ENCODE measurements around the gene SH3RF2.
"Not testable (repeated sequence)": the region's sequence is repeated elsewhere in the genome, so short reads cannot be mapped to it uniquely, and the experiment has no call there.

The SH3RF2 gene

GRCh38 chr5:145936401-145937131 lies at the start of gene SH3RF2:
TSS of gene SH3RF2 (plus strand) at chr5:145936578. CDS start at chr5:145937929, 1,351 bp downstream.
- peak in 18 of 58 donors; percentile 1 to 35 (median 10) for DNase-seq

- DNase-seq, result no peak
Measured at GRCh38 chr5:145887217-145887616, 49.2 kb upstream of the SH3RF2 start.

- DNase-seq, result peak in 7 of 58 donors; percentile 0 to 8 (median 1)
Measured at GRCh38 chr5:145887976-145888574, 48.3 kb upstream of the SH3RF2 start.

GRCh38 chr5:145889611-145890010 lies 46.8 kb upstream of the SH3RF2 start:
- no peak for DNase-seq

GRCh38 chr5:145891378-145891777 lies 45.0 kb upstream of the SH3RF2 start:
- DNase-seq, result not testable (repeated sequence)

GRCh38 chr5:145898171-145898570 lies 38.2 kb upstream of the SH3RF2 start:
- no peak for DNase-seq

GRCh38 chr5:145902421-145902820 lies 34.0 kb upstream of the SH3RF2 start:
- no peak for DNase-seq

GRCh38 chr5:145903113-145903512 lies 33.3 kb upstream of the SH3RF2 start:
- DNase-seq, result no peak

- DNase-seq, result no peak
Measured at GRCh38 chr5:145903867-145904266, 32.5 kb upstream of the SH3RF2 start.

GRCh38 chr5:145904743-145905142 lies 31.6 kb upstream of the SH3RF2 start:
- DNase-seq, result no peak

- DNase-seq, result no peak
Measured at GRCh38 chr5:145906401-145906800, 30.0 kb upstream of the SH3RF2 start.

- no peak for DNase-seq
Measured at GRCh38 chr5:145908206-145908960, 28.0 kb upstream of the SH3RF2 start.

GRCh38 chr5:145911164-145911563 lies 25.2 kb upstream of the SH3RF2 start:
- DNase-seq, result no peak

GRCh38 chr5:145912019-145912418 lies 24.4 kb upstream of the SH3RF2 start:
- DNase-seq, result no peak

GRCh38 chr5:145912594-145912993 lies 23.8 kb upstream of the SH3RF2 start:
- no peak for DNase-seq

- DNase-seq, result no peak
Measured at GRCh38 chr5:145913701-145914100, 22.7 kb upstream of the SH3RF2 start.

- peak in 2 of 58 donors; percentile 2 to 40 for DNase-seq
Measured at GRCh38 chr5:145915970-145916638, 20.3 kb upstream of the SH3RF2 start.

- DNase-seq, result no peak
Measured at GRCh38 chr5:145917288-145917687, 19.1 kb upstream of the SH3RF2 start.

- no peak for DNase-seq
Measured at GRCh38 chr5:145918397-145918796, 18.0 kb upstream of the SH3RF2 start.

- no peak for DNase-seq
Measured at GRCh38 chr5:145919413-145919812, 17.0 kb upstream of the SH3RF2 start.

GRCh38 chr5:145920542-145921210 lies 15.7 kb upstream of the SH3RF2 start:
- no peak for DNase-seq
